GM23338 (cell line): ENCODE results near the gene RYR1. TPM values are rescaled to one million over a fixed set of nuclear protein-coding genes. Genes with fewer than 3 reads are reported as not detected.

Source experiments
- ATAC-seq: fragments of 200-7000 bp; cut with Tn5 transposase; 3 replicates; pipeline ENCODE4 v1.9.1; 2020
- DNase-seq: peaks from one replicate; pipeline ENCODE4 v3.0.0-alpha.2; 2015; ENCODE audit warnings: low spot score
- H2AFZ ChIP-seq: fragments of 200-600 bp; sonication (generic); 2 replicates; pipeline ENCODE4 v1.8.0; 2016; ENCODE audit warnings: antibody characterized with exemption, mild to moderate bottlenecking, moderate library complexity
- H3F3A ChIP-seq: fragments of 200-600 bp; sonication (generic); replicated peaks from 2 replicates; pipeline ENCODE4 v1.8.0; 2017; ENCODE audit warnings: antibody characterized with exemption, mixed run types, low read depth
- H3K27ac ChIP-seq: fragments of 200-600 bp; sonication (generic); 2 replicates; pipeline ENCODE4 v1.6.1; 2016; ENCODE audit warnings: low read depth
- H3K27me3 ChIP-seq: fragments of 200-600 bp; sonication (generic); 2 replicates; pipeline ENCODE4 v1.8.0; 2016; ENCODE audit warnings: mild to moderate bottlenecking, mixed run types, moderate library complexity; ENCODE audit not compliant: insufficient read depth
- H3K36me3 ChIP-seq: fragments of 200-600 bp; sonication (generic); 2 replicates; pipeline ENCODE4 v1.8.0; 2016; ENCODE audit warnings: mild to moderate bottlenecking; ENCODE audit not compliant: insufficient read depth
- H3K4me1 ChIP-seq: fragments of 200-600 bp; sonication (generic); 2 replicates; pipeline ENCODE4 v1.8.0; 2016; ENCODE audit warnings: mild to moderate bottlenecking, moderate library complexity; ENCODE audit not compliant: insufficient read depth
- H3K4me2 ChIP-seq: fragments of 200-600 bp; sonication (generic); 2 replicates; pipeline ENCODE4 v1.7.1; 2017; ENCODE audit warnings: mixed run types
- H3K4me3 ChIP-seq: fragments of 200-600 bp; sonication (generic); 2 replicates; pipeline ENCODE4 v1.6.1; 2016; ENCODE audit warnings: mixed run types
- H3K79me2 ChIP-seq: fragments of 200-600 bp; sonication (generic); replicated peaks from 2 replicates; pipeline ENCODE4 v1.8.0; 2017; ENCODE audit warnings: mild to moderate bottlenecking; ENCODE audit not compliant: insufficient read depth
- H3K9me2 ChIP-seq: fragments of 200-600 bp; sonication (generic); 2 replicates; pipeline ENCODE4 v1.8.0; 2017; ENCODE audit not compliant: insufficient read depth
- H4K20me1 ChIP-seq: fragments of 200-600 bp; sonication (generic); replicated peaks from 2 replicates; pipeline ENCODE4 v1.8.0; 2017; ENCODE audit warnings: mild to moderate bottlenecking; ENCODE audit not compliant: insufficient read depth
- H3K27ac Mint-ChIP-seq: 2 replicates; pipeline ENCODE4 v1.8.0; 2020; ENCODE audit warnings: inconsistent platforms, mild to moderate bottlenecking, moderate library complexity, mixed read lengths
- H3K27me3 Mint-ChIP-seq: 3 replicates; pipeline ENCODE4 v1.8.0; 2022; ENCODE audit warnings: low read depth, mild to moderate bottlenecking, moderate library complexity, mixed read lengths, inconsistent platforms; ENCODE audit not compliant: insufficient read depth, poor library complexity
- H3K36me3 Mint-ChIP-seq: 3 replicates; pipeline ENCODE4 v1.8.0; 2021; ENCODE audit warnings: low read depth, mild to moderate bottlenecking, inconsistent platforms, moderate library complexity, mixed read lengths
- H3K4me1 Mint-ChIP-seq: 3 replicates; pipeline ENCODE4 v1.8.0; 2020; ENCODE audit warnings: mild to moderate bottlenecking, inconsistent platforms, mixed read lengths
- H3K4me3 Mint-ChIP-seq: 3 replicates; pipeline ENCODE4 v1.8.0; 2021; ENCODE audit warnings: moderate library complexity, mild to moderate bottlenecking, inconsistent platforms, mixed read lengths
- H3K9me3 Mint-ChIP-seq: 3 replicates; pipeline ENCODE4 v1.8.0; 2020; ENCODE audit warnings: moderate library complexity, mild to moderate bottlenecking, inconsistent platforms, mixed read lengths
- CREB1 ChIP-seq: fragments of 250-450 bp; sonication (Bioruptor Pico); IDR thresholded peaks from 2 replicates; pipeline ENCODE4 v1.5.0; 2020; ENCODE audit warnings: low read depth, mild to moderate bottlenecking, moderate library complexity
- EZH2phosphoT487 ChIP-seq: fragments of 200-600 bp; sonication (generic); IDR thresholded peaks from one replicate; pipeline ENCODE4 v1.8.1; 2018; ENCODE audit warnings: antibody characterized with exemption; ENCODE audit not compliant: unreplicated experiment
- JUNB ChIP-seq: IDR thresholded peaks from one replicate; pipeline ENCODE4 v1.6.1; 2016; ENCODE audit warnings: antibody characterized with exemption; ENCODE audit not compliant: unreplicated experiment
- NANOG ChIP-seq: IDR thresholded peaks from 2 replicates; pipeline ENCODE4 v1.6.1; 2016; ENCODE audit warnings: antibody characterized with exemption, borderline replicate concordance
- POLR2AphosphoS5 ChIP-seq: IDR thresholded peaks from 2 replicates; pipeline ENCODE4 v1.6.1; 2016; ENCODE audit warnings: antibody characterized with exemption, low read depth
- ZNF114 ChIP-seq: fragments of 250-450 bp; sonication (Bioruptor Pico); IDR thresholded peaks from 2 replicates; pipeline ENCODE4 v1.5.0; 2020; ENCODE audit warnings: mild to moderate bottlenecking, moderate library complexity
- ZNF331 ChIP-seq: fragments of 250-450 bp; sonication (Bioruptor Pico); IDR thresholded peaks from 2 replicates; pipeline ENCODE4 v1.5.0; 2020; ENCODE audit warnings: low read depth, mild to moderate bottlenecking, moderate library complexity
- polyA plus RNA-seq: library from polyadenylated mRNA; unstranded; fragments of >200 nt; fragmentation: Nextera tagmentation; extraction: Ambion mirVana; gene quantifications from 2 replicates; pipeline ENCODE4 v1.2.1, GENCODE V29; 2016
- total RNA-seq: library from RNA; depleted of rRNA; stranded (reverse); fragments of >200 nt; shearing (Covaris generic); gene quantifications from 2 replicates; pipeline ENCODE4 v1.2.3, GENCODE V29; 2014
- TF ChIP-seq, protein P1 (sequence below), 2 experiments: fragments of 200-600 bp in 1 of 2; sonication (generic) in 1 of 2; conservative IDR thresholded peaks; 2 replicates each; pipeline versions ENCODE4 v1.5.1 to v1.6.1; 2016 to 2017; ENCODE audit warnings: antibody characterized with exemption in 2 of 2, low read depth in 2 of 2, mild to moderate bottlenecking in 2 of 2, moderate library complexity in 1 of 2
- TF ChIP-seq, protein P2 (sequence below): IDR thresholded peaks from one replicate; pipeline ENCODE4 v1.6.1; 2018; ENCODE audit warnings: antibody characterized with exemption; ENCODE audit not compliant: unreplicated experiment

The RYR1 gene
- total and polyA plus RNA-seq, 2 experiments from 2014 or later = 4.0 to 26.7 TPM

DNA sequence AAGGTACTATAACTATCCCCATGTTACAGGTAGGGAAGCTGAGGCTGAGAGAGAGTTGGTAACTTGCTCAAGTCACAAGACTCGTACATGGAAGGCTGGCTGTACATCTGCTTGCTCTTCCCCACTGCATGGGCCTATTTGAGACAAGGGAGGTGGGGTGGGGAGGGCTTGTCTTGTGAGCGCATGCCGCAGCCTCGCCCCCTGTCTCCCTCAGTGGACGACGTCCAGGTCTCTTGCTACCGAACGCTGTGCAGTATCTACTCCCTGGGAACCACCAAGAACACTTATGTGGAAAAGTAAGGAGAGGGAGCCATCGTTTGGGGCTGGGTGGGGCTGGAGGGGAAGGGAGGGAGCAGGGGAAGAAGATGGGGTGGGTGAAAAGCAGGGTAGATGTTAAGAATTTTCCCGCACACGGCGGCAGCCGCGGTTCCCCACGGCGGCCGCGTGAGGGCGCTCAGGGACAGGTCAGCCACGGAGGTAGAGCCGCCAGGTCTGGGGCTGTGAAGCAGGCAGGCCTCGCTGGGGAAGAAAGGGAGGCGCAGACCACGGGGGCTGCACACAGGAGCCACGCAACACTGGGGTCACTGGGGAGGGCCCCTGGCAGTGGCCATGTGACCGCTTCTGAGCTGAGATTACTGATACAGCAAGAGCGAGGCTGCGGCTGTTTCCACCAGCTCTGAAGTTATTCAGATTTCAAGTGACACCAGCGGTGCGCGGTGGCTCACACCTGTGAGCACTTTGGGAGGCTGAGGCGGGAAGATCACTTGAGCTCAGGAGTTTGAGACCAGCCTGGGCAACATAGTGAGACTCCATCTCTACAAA, 81.5 kb downstream of the RYR1 start:
- H3K9me3 Mint-ChIP-seq = no peaks in the 10 kb centered on the region
- no peaks in the 10 kb centered on the region for H4K20me1 ChIP-seq
- H3K4me2 ChIP-seq = no peak overlapping the region
- no peak for TF ChIP-seq CREB1 (CRISPR knock-in tag)
- TF ChIP-seq, protein P1, sequence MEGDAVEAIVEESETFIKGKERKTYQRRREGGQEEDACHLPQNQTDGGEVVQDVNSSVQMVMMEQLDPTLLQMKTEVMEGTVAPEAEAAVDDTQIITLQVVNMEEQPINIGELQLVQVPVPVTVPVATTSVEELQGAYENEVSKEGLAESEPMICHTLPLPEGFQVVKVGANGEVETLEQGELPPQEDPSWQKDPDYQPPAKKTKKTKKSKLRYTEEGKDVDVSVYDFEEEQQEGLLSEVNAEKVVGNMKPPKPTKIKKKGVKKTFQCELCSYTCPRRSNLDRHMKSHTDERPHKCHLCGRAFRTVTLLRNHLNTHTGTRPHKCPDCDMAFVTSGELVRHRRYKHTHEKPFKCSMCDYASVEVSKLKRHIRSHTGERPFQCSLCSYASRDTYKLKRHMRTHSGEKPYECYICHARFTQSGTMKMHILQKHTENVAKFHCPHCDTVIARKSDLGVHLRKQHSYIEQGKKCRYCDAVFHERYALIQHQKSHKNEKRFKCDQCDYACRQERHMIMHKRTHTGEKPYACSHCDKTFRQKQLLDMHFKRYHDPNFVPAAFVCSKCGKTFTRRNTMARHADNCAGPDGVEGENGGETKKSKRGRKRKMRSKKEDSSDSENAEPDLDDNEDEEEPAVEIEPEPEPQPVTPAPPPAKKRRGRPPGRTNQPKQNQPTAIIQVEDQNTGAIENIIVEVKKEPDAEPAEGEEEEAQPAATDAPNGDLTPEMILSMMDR (conservative IDR thresholded peaks at IDR 0.05; ENCODE audit: low read depth in 2 of 2) = peak; percentile 76 to 87
- no peak for TF ChIP-seq JUNB
- TF ChIP-seq ZNF114 (CRISPR knock-in tag) = no peak
- no peaks in the 10 kb centered on the region for H3K27me3 ChIP-seq
- H3K27me3 Mint-ChIP-seq = peaks cover 14% of the 10 kb centered on the region
- no peaks in the 10 kb centered on the region for H3K79me2 ChIP-seq
- H3K27ac ChIP-seq = 0 out of 2 replicates have a peak overlapping the region, but pooled peaks have one; percentile 52
- peaks cover 56% of the 10 kb centered on the region for H3K36me3 Mint-ChIP-seq
- peak; percentile 82 for DNase-seq
- H3K36me3 ChIP-seq = 0 out of 2 replicates have a peak, but pooled peaks cover 3% of the 10 kb centered on the region
- H3K4me3 Mint-ChIP-seq = no peak overlapping the region
- H3K4me1 Mint-ChIP-seq = no peaks in the 10 kb centered on the region
- no peak overlapping the region for H2AFZ ChIP-seq
- H3K4me3 ChIP-seq = no peak overlapping the region
- H3K4me1 ChIP-seq = 0 out of 2 replicates have a peak, but pooled peaks cover 4% of the 10 kb centered on the region
- H3K27ac Mint-ChIP-seq = no peak overlapping the region
- H3K9me2 ChIP-seq = no peaks in the 10 kb centered on the region
- H3F3A ChIP-seq = 0 out of 2 replicates have a peak, but pooled peaks cover 5% of the 10 kb centered on the region
- peak; percentile 96 for ATAC-seq

DNA sequence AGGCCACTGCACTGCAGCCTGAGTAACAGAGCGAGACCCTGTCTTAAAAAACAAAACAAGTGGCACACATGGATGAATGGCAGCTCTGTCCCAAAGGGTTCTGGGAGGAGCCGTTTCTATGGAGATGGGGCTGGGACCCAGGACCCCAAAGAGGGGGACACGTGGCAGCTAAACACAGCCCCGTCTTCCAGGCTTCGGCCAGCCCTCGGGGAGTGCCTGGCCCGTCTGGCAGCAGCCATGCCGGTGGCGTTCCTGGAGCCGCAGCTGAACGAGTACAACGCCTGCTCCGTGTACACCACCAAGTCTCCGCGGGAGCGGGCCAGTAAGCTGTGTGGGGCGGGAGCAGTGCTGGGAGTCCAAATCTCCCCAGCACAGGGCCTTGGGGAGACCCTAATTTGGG, 82.4 kb downstream of the RYR1 start:
- H3K27ac Mint-ChIP-seq = no peak overlapping the region
- no peak overlapping the region for H3K4me3 Mint-ChIP-seq
- Histone ChIP-seq H3K79me2 (no peaks in the 10 kb centered on the region), H3K9me2 (no peaks in the 10 kb centered on the region), H3K27me3 (no peaks in the 10 kb centered on the region), H3K27ac (no peak overlapping the region), H3K4me1 (0 out of 2 replicates have a peak, but pooled peaks cover 4% of the 10 kb centered on the region), H3K4me3 (no peak overlapping the region), H3K4me2 (no peak overlapping the region), H3F3A (0 out of 2 replicates have a peak, but pooled peaks cover 5% of the 10 kb centered on the region), H2AFZ (no peak overlapping the region), H3K36me3 (0 out of 2 replicates have a peak, but pooled peaks cover 3% of the 10 kb centered on the region), H4K20me1 (no peaks in the 10 kb centered on the region; the same call in 1 of the 2 replicates)
- peaks cover 14% of the 10 kb centered on the region for H3K27me3 Mint-ChIP-seq
- H3K4me1 Mint-ChIP-seq = no peaks in the 10 kb centered on the region
- DNase-seq (no peak), ATAC-seq (no peak)
- no peaks in the 10 kb centered on the region for H3K9me3 Mint-ChIP-seq
- H3K36me3 Mint-ChIP-seq = peaks cover 53% of the 10 kb centered on the region
- no peak for TF ChIP-seq JUNB
- TF ChIP-seq ZNF114 (CRISPR knock-in tag) = no peak

DNA sequence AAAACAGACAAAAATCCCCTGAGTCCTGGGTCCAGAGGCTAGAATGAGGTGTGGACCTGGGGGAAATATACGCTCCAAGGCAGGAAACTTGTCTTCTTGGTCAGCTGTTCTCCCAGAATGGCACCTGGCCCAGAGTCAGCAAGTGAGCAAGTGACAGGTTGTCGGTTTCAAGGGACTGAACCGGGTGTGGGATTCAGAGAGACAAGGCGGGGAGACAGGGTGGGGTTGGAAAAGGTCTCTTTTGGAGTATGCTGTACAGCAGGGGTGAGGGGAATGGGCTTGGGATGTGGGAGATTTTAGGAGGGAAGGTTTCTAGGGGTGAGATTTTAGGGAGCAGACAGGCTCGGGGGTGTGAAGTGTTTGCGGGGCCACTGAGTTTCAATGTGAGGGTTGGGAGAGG, 83.3 kb downstream of the RYR1 start:
- H3K4me3 ChIP-seq = no peak overlapping the region
- no peaks in the 10 kb centered on the region for H3K9me2 ChIP-seq
- ATAC-seq (no peak), DNase-seq (no peak)
- Mint-ChIP-seq H3K4me1 (no peaks in the 10 kb centered on the region), H3K9me3 (no peaks in the 10 kb centered on the region), H3K27me3 (peaks cover 14% of the 10 kb centered on the region), H3K4me3 (no peak overlapping the region), H3K36me3 (peaks cover 49% of the 10 kb centered on the region; the same call in 2 of the 3 replicates), H3K27ac (no peak overlapping the region)
- 0 out of 2 replicates have a peak, but pooled peaks cover 4% of the 10 kb centered on the region for H3K4me1 ChIP-seq
- H3K79me2 ChIP-seq = no peaks in the 10 kb centered on the region
- no peaks in the 10 kb centered on the region; the same call in 1 of the 2 replicates for H4K20me1 ChIP-seq
- no peak overlapping the region for H2AFZ ChIP-seq
- 0 out of 2 replicates have a peak, but pooled peaks cover 5% of the 10 kb centered on the region for H3F3A ChIP-seq
- H3K27ac ChIP-seq = no peak overlapping the region
- no peak overlapping the region for H3K4me2 ChIP-seq
- H3K36me3 ChIP-seq = 0 out of 2 replicates have a peak, but pooled peaks cover 3% of the 10 kb centered on the region
- no peaks in the 10 kb centered on the region for H3K27me3 ChIP-seq
- TF ChIP-seq NANOG (no peak), POLR2AphosphoS5 (no peak), EZH2phosphoT487 (no peak), ZNF331 (CRISPR knock-in tag) (no peak)
- TF ChIP-seq, protein P1 (conservative IDR thresholded peaks at IDR 0.05; ENCODE audit: low read depth in 2 of 2) = no peak
- TF ChIP-seq, protein P2, sequence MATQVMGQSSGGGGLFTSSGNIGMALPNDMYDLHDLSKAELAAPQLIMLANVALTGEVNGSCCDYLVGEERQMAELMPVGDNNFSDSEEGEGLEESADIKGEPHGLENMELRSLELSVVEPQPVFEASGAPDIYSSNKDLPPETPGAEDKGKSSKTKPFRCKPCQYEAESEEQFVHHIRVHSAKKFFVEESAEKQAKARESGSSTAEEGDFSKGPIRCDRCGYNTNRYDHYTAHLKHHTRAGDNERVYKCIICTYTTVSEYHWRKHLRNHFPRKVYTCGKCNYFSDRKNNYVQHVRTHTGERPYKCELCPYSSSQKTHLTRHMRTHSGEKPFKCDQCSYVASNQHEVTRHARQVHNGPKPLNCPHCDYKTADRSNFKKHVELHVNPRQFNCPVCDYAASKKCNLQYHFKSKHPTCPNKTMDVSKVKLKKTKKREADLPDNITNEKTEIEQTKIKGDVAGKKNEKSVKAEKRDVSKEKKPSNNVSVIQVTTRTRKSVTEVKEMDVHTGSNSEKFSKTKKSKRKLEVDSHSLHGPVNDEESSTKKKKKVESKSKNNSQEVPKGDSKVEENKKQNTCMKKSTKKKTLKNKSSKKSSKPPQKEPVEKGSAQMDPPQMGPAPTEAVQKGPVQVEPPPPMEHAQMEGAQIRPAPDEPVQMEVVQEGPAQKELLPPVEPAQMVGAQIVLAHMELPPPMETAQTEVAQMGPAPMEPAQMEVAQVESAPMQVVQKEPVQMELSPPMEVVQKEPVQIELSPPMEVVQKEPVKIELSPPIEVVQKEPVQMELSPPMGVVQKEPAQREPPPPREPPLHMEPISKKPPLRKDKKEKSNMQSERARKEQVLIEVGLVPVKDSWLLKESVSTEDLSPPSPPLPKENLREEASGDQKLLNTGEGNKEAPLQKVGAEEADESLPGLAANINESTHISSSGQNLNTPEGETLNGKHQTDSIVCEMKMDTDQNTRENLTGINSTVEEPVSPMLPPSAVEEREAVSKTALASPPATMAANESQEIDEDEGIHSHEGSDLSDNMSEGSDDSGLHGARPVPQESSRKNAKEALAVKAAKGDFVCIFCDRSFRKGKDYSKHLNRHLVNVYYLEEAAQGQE = no peak
